HepG2 (cell line): ENCODE measurements around the gene RITA1. TPM values are rescaled to one million over a fixed set of nuclear protein-coding genes. Genes with fewer than 3 reads are reported as not detected.
A peak's percentile ranks its signal among the peaks of the same experiment; 100 is the strongest.

Source experiments
- CBX2 ChIP-seq, 2 experiments: fragments of 200-600 bp in 1 of 2; sonication (generic); formaldehyde crosslinking in 1 of 2; IDR thresholded peaks; 2 replicates each; pipeline versions ENCODE4 v1.7.0 to v1.8.1; 2018 to 2022; ENCODE audit warnings: low read depth in 2 of 2, low read length in 1 of 2, mild to moderate bottlenecking in 1 of 2, missing genetic modification reagents in 1 of 2
- CHCHD3 ChIP-seq: sonication (generic); formaldehyde crosslinking; IDR thresholded peaks from 2 replicates; pipeline ENCODE4 v1.8.0; 2022; ENCODE audit warnings: mild to moderate bottlenecking, missing genetic modification reagents, moderate library complexity
- ELF3 ChIP-seq: IDR thresholded peaks from 2 replicates; pipeline ENCODE4 v1.6.1; 2016; ENCODE audit warnings: missing genetic modification reagents, missing compliant biosample characterization
- GTF2F1 ChIP-seq: fragments of 150-350 bp; IDR thresholded peaks from 2 replicates; pipeline ENCODE4 v1.6.1; 2014; ENCODE audit warnings: low read length
- IRX3 ChIP-seq: sonication (generic); formaldehyde crosslinking; IDR thresholded peaks from 2 replicates; pipeline ENCODE4 v1.8.1; 2023; ENCODE audit warnings: mild to moderate bottlenecking, low read depth, missing genetic modification reagents, borderline replicate concordance
- KDM5B ChIP-seq: sonication (generic); formaldehyde crosslinking; IDR thresholded peaks from 2 replicates; pipeline ENCODE4 v1.4.0; 2020; ENCODE audit warnings: missing genetic modification reagents, mild to moderate bottlenecking, borderline replicate concordance
- MTF1 ChIP-seq: sonication (generic); formaldehyde crosslinking; IDR thresholded peaks from 2 replicates; pipeline ENCODE4 v1.5.0; 2020; ENCODE audit warnings: missing genetic modification reagents
- NCOA5 ChIP-seq: sonication (generic); formaldehyde crosslinking; IDR thresholded peaks from 2 replicates; pipeline ENCODE4 v1.4.0; 2020; ENCODE audit warnings: missing genetic modification reagents
- PHB2 ChIP-seq: fragments of 450-650 bp; IDR thresholded peaks from 2 replicates; pipeline ENCODE4 v1.6.1; 2018; ENCODE audit not compliant: partially characterized antibody
- SATB2 ChIP-seq: sonication (generic); formaldehyde crosslinking; IDR thresholded peaks from 2 replicates; pipeline ENCODE4 v1.5.0; 2020; ENCODE audit warnings: missing genetic modification reagents
- SMARCC2 ChIP-seq: fragments of 450-650 bp; IDR thresholded peaks from 2 replicates; pipeline ENCODE4 v1.6.1; 2017; ENCODE audit warnings: antibody characterized with exemption, mild to moderate bottlenecking
- SRF ChIP-seq: IDR thresholded peaks from 2 replicates; pipeline ENCODE4 v1.6.1; 2011; ENCODE audit warnings: mild to moderate bottlenecking, low read depth, low read length, moderate library complexity
- TEAD2 ChIP-seq: sonication (generic); formaldehyde crosslinking; IDR thresholded peaks from 2 replicates; pipeline ENCODE4 v1.9.0; 2021; ENCODE audit warnings: missing genetic modification reagents
- TEAD3 ChIP-seq: optimal IDR thresholded peaks from 2 replicates; pipeline ENCODE3; 2016; ENCODE audit warnings: borderline replicate concordance
- THAP9 ChIP-seq: sonication (generic); formaldehyde crosslinking; IDR thresholded peaks from 2 replicates; pipeline ENCODE4; 2020; ENCODE audit warnings: missing genetic modification reagents, mild to moderate bottlenecking, borderline replicate concordance
- ZFAT ChIP-seq: sonication (generic); formaldehyde crosslinking; conservative IDR thresholded peaks from 2 replicates; pipeline ENCODE4 v1.8.1; 2023; ENCODE audit warnings: missing genetic modification reagents, inconsistent platforms
- ZNF253 ChIP-seq: sonication (generic); formaldehyde crosslinking; IDR thresholded peaks from 2 replicates; pipeline ENCODE4 v1.8.0; 2022; ENCODE audit warnings: mild to moderate bottlenecking, missing genetic modification reagents, borderline replicate concordance
- ZNF510 ChIP-seq: sonication (generic); formaldehyde crosslinking; IDR thresholded peaks from 2 replicates; pipeline ENCODE4 v1.4.0; 2020; ENCODE audit warnings: low read depth, mild to moderate bottlenecking, missing genetic modification reagents
- ZNF652 ChIP-seq: IDR thresholded peaks from 2 replicates; pipeline ENCODE4 v1.6.1; 2016; ENCODE audit warnings: low read depth, borderline replicate concordance
- ZNF691 ChIP-seq: sonication (generic); formaldehyde crosslinking; IDR thresholded peaks from 2 replicates; pipeline ENCODE4 v1.4.0; 2020; ENCODE audit warnings: missing genetic modification reagents, low read depth, mild to moderate bottlenecking, borderline replicate concordance
- ZNF704 ChIP-seq: sonication (generic); formaldehyde crosslinking; IDR thresholded peaks from 2 replicates; pipeline ENCODE4 v1.8.1; 2023; ENCODE audit warnings: mild to moderate bottlenecking, inconsistent platforms, moderate library complexity, missing genetic modification reagents, borderline replicate concordance
- ZNF776 ChIP-seq: sonication (generic); formaldehyde crosslinking; IDR thresholded peaks from 2 replicates; pipeline ENCODE4 v1.4.0; 2020; ENCODE audit warnings: mild to moderate bottlenecking, missing genetic modification reagents
- polyA plus RNA-seq, 8 experiments: library from polyadenylated mRNA; depleted of rRNA in 3 of 8; stranded (reverse) in 7 of 8; unstranded in 1 of 8; fragments of >200 nt; fragmentation: Illumina TruSeq in 4 of 8; extraction: Trizol in 4 of 8; gene quantifications; 2 replicates each; pipeline versions ENCODE4 v1.2.1 to v1.2.3, GENCODE V29; 2011 to 2016; ENCODE audit warnings: low read depth in 4 of 8, missing spikeins in 1 of 8, mixed read lengths in 1 of 8; ENCODE audit not compliant: insufficient read depth in 1 of 8
- total RNA-seq, 5 experiments: library from RNA; depleted of rRNA; stranded (reverse); fragments of >200 nt; fragmentation: Illumina TruSeq; extraction: Trizol; gene quantifications; 2 replicates each; pipeline ENCODE4 v1.2.3, GENCODE V29; 2016; ENCODE audit warnings: low read depth in 1 of 5
- TF ChIP-seq, protein P1 (sequence below): sonication (generic); formaldehyde crosslinking; IDR thresholded peaks from 2 replicates; pipeline ENCODE4 v1.9.0; 2021; ENCODE audit warnings: missing genetic modification reagents, borderline replicate concordance

Gene RITA1
- total and polyA plus RNA-seq, 2 of the 13 experiments (the other 11 are each of a cell fraction or from before 2014, with no cell fraction given): 12.4 to 28.9 TPM

- TF ChIP-seq ZNF704 (CRISPR knock-in tag): 0 out of 2 replicates have a peak, but pooled peaks have one; percentile 86
- TF ChIP-seq TEAD3 (CRISPR knock-in tag): no peak
- TF ChIP-seq SMARCC2: no peak
- no peak for TF ChIP-seq ELF3 (CRISPR knock-in tag)
- no peak for TF ChIP-seq CBX2 (IDR thresholded peaks at IDR 0.05; ENCODE audit: low read depth, low read length)
- TF ChIP-seq CBX2 (CRISPR knock-in tag; IDR thresholded peaks at IDR 0.05; ENCODE audit: low read depth): no peak
- no peak for TF ChIP-seq TEAD2 (CRISPR knock-in tag)
- TF ChIP-seq THAP9 (CRISPR knock-in tag): peak; percentile 94
- TF ChIP-seq ZNF691 (CRISPR knock-in tag): peak; percentile 43; the same call in 1 of the 2 replicates
- no peak for TF ChIP-seq PHB2
- TF ChIP-seq, protein P1, sequence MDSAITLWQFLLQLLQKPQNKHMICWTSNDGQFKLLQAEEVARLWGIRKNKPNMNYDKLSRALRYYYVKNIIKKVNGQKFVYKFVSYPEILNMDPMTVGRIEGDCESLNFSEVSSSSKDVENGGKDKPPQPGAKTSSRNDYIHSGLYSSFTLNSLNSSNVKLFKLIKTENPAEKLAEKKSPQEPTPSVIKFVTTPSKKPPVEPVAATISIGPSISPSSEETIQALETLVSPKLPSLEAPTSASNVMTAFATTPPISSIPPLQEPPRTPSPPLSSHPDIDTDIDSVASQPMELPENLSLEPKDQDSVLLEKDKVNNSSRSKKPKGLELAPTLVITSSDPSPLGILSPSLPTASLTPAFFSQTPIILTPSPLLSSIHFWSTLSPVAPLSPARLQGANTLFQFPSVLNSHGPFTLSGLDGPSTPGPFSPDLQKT (CRISPR knock-in tag): no peak
- TF ChIP-seq CHCHD3 (CRISPR knock-in tag): peak; percentile 63; the same call in 1 of the 2 replicates
- peak; percentile 41; the same call in 1 of the 2 replicates for TF ChIP-seq IRX3 (CRISPR knock-in tag)
- TF ChIP-seq SRF: 0 out of 2 replicates have a peak, but pooled peaks have one; percentile 7
- no peak for TF ChIP-seq GTF2F1
- no peak for TF ChIP-seq ZNF253 (CRISPR knock-in tag)
- TF ChIP-seq NCOA5 (CRISPR knock-in tag): no peak
- no peak for TF ChIP-seq SATB2 (CRISPR knock-in tag)
- peak; percentile 74 for TF ChIP-seq KDM5B (CRISPR knock-in tag)
- TF ChIP-seq ZNF776 (CRISPR knock-in tag): peak; percentile 84; the same call in 1 of the 2 replicates
- 0 out of 2 replicates have a peak, but pooled peaks have one; percentile 40 for TF ChIP-seq ZNF510 (CRISPR knock-in tag)
- peak; percentile 28; the same call in 1 of the 2 replicates for TF ChIP-seq ZFAT (CRISPR knock-in tag)
- TF ChIP-seq MTF1: peak; percentile 3; the same call in 1 of the 2 replicates
- no peak for TF ChIP-seq ZNF652 (CRISPR knock-in tag)
Observed at GRCh38 chr12:113185180-113186032, at the start of gene RITA1, which contains the start of gene DDX54 (continued).
